Esophagus muscularis mucosa (tissue), 4 donors: ENCODE data around the gene SMC4.

Experiments
- CTCF ChIP-seq, 3 experiments: fragments of 200-600 bp in 2 of 3; fragments of 450-650 bp in 1 of 3; sonication (generic) in 2 of 3; IDR thresholded peaks; one replicate each; pipeline ENCODE4 v1.5.1; 2017 to 2019; ENCODE audit warnings: antibody characterized with exemption in 3 of 3, mild to moderate bottlenecking in 2 of 3, moderate library complexity in 1 of 3
- EP300 ChIP-seq: sonication (generic); formaldehyde crosslinking; IDR thresholded peaks from one replicate; pipeline ENCODE4 v1.6.1; 2017; ENCODE audit warnings: antibody characterized with exemption
- POLR2A ChIP-seq: fragments of 450-650 bp; IDR thresholded peaks from one replicate; pipeline ENCODE4 v1.6.1; 2017; ENCODE audit warnings: antibody characterized with exemption, moderate library complexity, mild to moderate bottlenecking, low read depth
- POLR2AphosphoS5 ChIP-seq, 2 donors: sonication (generic); formaldehyde crosslinking; IDR thresholded peaks; one replicate each; pipeline ENCODE4 v1.6.1; 2017; ENCODE audit warnings: antibody characterized with exemption in 2 of 2

GRCh38 chr3:160451602-160452001 lies 52.2 kb downstream of the SMC4 start:
- TF ChIP-seq EP300: no peak
- TF ChIP-seq POLR2AphosphoS5 (IDR thresholded peaks at IDR 0.05): no peak
- no peak for TF ChIP-seq CTCF (IDR thresholded peaks at IDR 0.05)
- no peak for TF ChIP-seq POLR2A
